ENCODE results near the gene TPSB2.

GRCh38 chr16:1206326-1206725 is 23.7 kb downstream of the TPSB2 start:
- TF ChIP-seq GATA2 (IDR thresholded peaks at IDR 0.05; ENCODE audit: low read depth, low read length) (no peak), GATA3 (IDR thresholded peaks at IDR 0.05; ENCODE audit: low read depth, low read length) (no peak)

Measured in SH-SY5Y (cell line).